AG04449 (cell line): Measurements from ENCODE around the gene DAB1.

Experiments used
- CTCF ChIA-PET: fragments of 350-600 bp; formaldehyde crosslinking; extraction: SDS; loops from one replicate; lab custom pipeline; 2021; ENCODE audit warnings: antibody characterized with exemption; lab: Yijun Ruan, JAX
- POLR2A ChIA-PET: fragments of 400-600, 350-600 bp; formaldehyde crosslinking; extraction: SDS; loops from one replicate; lab custom pipeline; 2020; ENCODE audit warnings: antibody characterized with exemption, inconsistent platforms; lab: Yijun Ruan, JAX
- DNase-seq: peaks from one replicate; pipeline ENCODE4 v3.0.0-alpha.2; 2010; ENCODE audit warnings: low read depth, low spot score
- H3K4me3 ChIP-seq: 2 replicates; pipeline ENCODE4 v1.5.1; 2011; ENCODE audit warnings: low read depth, mild to moderate bottlenecking, control low read depth, low read length
- CTCF ChIP-seq: IDR thresholded peaks from one replicate; pipeline ENCODE4 v1.5.1; 2011; ENCODE audit warnings: mild to moderate bottlenecking, moderate library complexity, low read length, control low read depth, inconsistent platforms; ENCODE audit not compliant: insufficient read depth; ENCODE audit errors: missing control alignments

DAB1 gene

GRCh38 chr1:56993475-56993874, 430.4 kb downstream of the DAB1 start:
- ChIA-PET POLR2A (no interaction called here), CTCF (no interaction called here)
- H3K4me3 ChIP-seq = no peak overlapping the region
- DNase-seq = no peak
- no peak for TF ChIP-seq CTCF

- H3K4me3 ChIP-seq = no peak overlapping the region
- TF ChIP-seq CTCF = no peak
- no peak for DNase-seq
- ChIA-PET CTCF (interaction anchor here (1.2 kb wide), 1 partner anchor 31 kb away, joined by 3 read pairs; no protein-coding TSS in a partner anchor), POLR2A (no interaction called here)
Observed at GRCh38 chr1:56992318-56993125, 431.3 kb downstream of the DAB1 start.

GRCh38 chr1:56991576-56991975, 432.3 kb downstream of the DAB1 start:
- ChIA-PET POLR2A (no interaction called here), CTCF (no interaction called here)
- no peak overlapping the region for H3K4me3 ChIP-seq
- no peak for TF ChIP-seq CTCF
- no peak for DNase-seq

GRCh38 chr1:56986397-56986796, 437.5 kb downstream of the DAB1 start:
- H3K4me3 ChIP-seq = no peak overlapping the region
- DNase-seq = no peak
- ChIA-PET CTCF (no interaction called here), POLR2A (no interaction called here)
- no peak for TF ChIP-seq CTCF

GRCh38 chr1:56985857-56986256, 438.0 kb downstream of the DAB1 start:
- H3K4me3 ChIP-seq = no peak overlapping the region
- DNase-seq = no peak
- CTCF ChIA-PET = no interaction called here
- no peak for TF ChIP-seq CTCF
- POLR2A ChIA-PET = no interaction called here

- TF ChIP-seq CTCF = no peak
- no peak for DNase-seq
- no peak overlapping the region for H3K4me3 ChIP-seq
- POLR2A ChIA-PET = no interaction called here
- CTCF ChIA-PET = no interaction called here
Observed at GRCh38 chr1:56983484-56983883, 440.4 kb downstream of the DAB1 start.
